GM18507 (cell line): ENCODE results near the gene OR14I1.

Source experiments
- DNase-seq: peaks from one replicate; pipeline ENCODE4 v3.0.0; 2011; ENCODE audit warnings: low read depth; ENCODE audit not compliant: insufficient read length; ENCODE audit errors: extremely low spot score
- FAIRE-seq: peaks from 2 replicates; lab custom pipeline; 2011; peaks lifted over from hg19 to GRCh38; lab: Jason Lieb, UNC

The OR14I1 gene

GRCh38 chr1:248702714-248703113 is at the start of gene OR14I1:
OR14I1 (minus strand) TSS chr1:248702766.
- DNase-seq (no peak), FAIRE-seq (no peak)

GRCh38 chr1:248751635-248752034 is 49.1 kb upstream of the OR14I1 start:
- no peak for FAIRE-seq
- DNase-seq, result no peak

- DNase-seq (no peak), FAIRE-seq (no peak)
These were observed 48.6 kb upstream of the OR14I1 start for GRCh38 chr1:248751142-248751541.

- no peak for FAIRE-seq
- DNase-seq, result no peak
These were observed 47.9 kb upstream of the OR14I1 start for GRCh38 chr1:248750496-248750895.

- no peak for DNase-seq
- FAIRE-seq, result no peak
These were observed 45.6 kb upstream of the OR14I1 start for GRCh38 chr1:248748211-248748610.

GRCh38 chr1:248740876-248741275 is 38.3 kb upstream of the OR14I1 start:
- DNase-seq (no peak), FAIRE-seq (no peak)

- FAIRE-seq (no peak), DNase-seq (no peak)
These were observed 37.1 kb upstream of the OR14I1 start for GRCh38 chr1:248739572-248740205.

- FAIRE-seq (no peak), DNase-seq (no peak)
These were observed 34.9 kb upstream of the OR14I1 start for GRCh38 chr1:248737457-248737856.

- DNase-seq, result no peak
- FAIRE-seq, result no peak
These were observed 34.4 kb upstream of the OR14I1 start for GRCh38 chr1:248736977-248737376.

GRCh38 chr1:248733566-248733965 is 31.0 kb upstream of the OR14I1 start:
- DNase-seq, result no peak

GRCh38 chr1:248730507-248731335 is 28.2 kb upstream of the OR14I1 start:
- DNase-seq (no peak), FAIRE-seq (no peak)

More at GRCh38 chr1:248733566-248733965, 31.0 kb upstream of the OR14I1 start:
- FAIRE-seq, result no peak

- FAIRE-seq (no peak), DNase-seq (no peak)
These were observed 11.7 kb upstream of the OR14I1 start for GRCh38 chr1:248714248-248714647.

GRCh38 chr1:248710305-248710900 is 7.8 kb upstream of the OR14I1 start:
- FAIRE-seq (no peak), DNase-seq (no peak)

GRCh38 chr1:248704606-248705005 is 2.0 kb upstream of the OR14I1 start:
- FAIRE-seq, result no peak

GRCh38 chr1:248703674-248704073 is 1.1 kb upstream of the OR14I1 start:
- FAIRE-seq, result no peak
- DNase-seq, result no peak

More at GRCh38 chr1:248704606-248705005, 2.0 kb upstream of the OR14I1 start:
- DNase-seq, result no peak

- FAIRE-seq (no peak), DNase-seq (no peak)
These were observed 3.5 kb downstream of the OR14I1 start for GRCh38 chr1:248699099-248699498.

GRCh38 chr1:248697907-248698306 is 4.7 kb downstream of the OR14I1 start:
- no peak for DNase-seq
- no peak for FAIRE-seq

GRCh38 chr1:248696774-248697173 is 5.8 kb downstream of the OR14I1 start:
- FAIRE-seq (no peak), DNase-seq (no peak)

GRCh38 chr1:248696261-248696660 is 6.3 kb downstream of the OR14I1 start:
- DNase-seq, result no peak
- FAIRE-seq, result no peak

GRCh38 chr1:248695451-248696132 is 7.0 kb downstream of the OR14I1 start:
- DNase-seq (no peak), FAIRE-seq (no peak)
